ENCODE results near the gene AP4S1.
"Not testable (repeated sequence)": the region's sequence is repeated elsewhere in the genome, so short reads cannot be mapped to it uniquely, and the experiment has no call there.

AP4S1 gene

DNA sequence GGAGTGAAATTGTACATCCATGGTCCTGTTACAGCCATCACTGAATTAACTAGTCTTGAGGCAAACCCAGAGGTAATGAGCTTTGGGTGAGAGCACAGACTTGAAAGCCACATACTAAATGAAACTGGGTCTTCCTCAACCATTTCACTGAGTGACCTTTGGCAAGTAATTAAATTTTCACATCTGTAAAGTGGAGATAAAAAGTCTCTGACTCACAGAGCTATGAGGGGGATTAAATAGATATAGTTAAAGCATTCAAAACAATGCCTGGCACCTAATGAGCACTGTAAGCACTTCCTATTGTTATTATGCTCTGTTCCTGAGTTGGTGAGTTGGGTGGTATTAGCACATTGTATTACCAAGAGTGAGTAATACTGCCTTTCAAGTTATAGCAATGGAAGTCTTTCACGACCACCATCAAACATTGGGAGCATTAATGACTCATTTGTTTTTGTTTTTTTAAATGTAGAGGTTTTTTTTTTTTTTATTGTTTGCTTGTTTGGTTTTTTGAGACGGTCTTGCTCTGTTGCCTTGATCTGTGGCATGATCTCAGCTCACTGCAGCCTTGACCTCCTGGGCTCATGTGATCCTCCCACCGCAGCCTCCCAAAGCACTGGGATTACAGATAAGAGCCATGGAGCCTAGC, 13.2 kb downstream of the AP4S1 start:
- in situ Hi-C loops (cut with MboI; ENCODE audit: low sequenced_read_pairs), result no loop called here

DNA sequence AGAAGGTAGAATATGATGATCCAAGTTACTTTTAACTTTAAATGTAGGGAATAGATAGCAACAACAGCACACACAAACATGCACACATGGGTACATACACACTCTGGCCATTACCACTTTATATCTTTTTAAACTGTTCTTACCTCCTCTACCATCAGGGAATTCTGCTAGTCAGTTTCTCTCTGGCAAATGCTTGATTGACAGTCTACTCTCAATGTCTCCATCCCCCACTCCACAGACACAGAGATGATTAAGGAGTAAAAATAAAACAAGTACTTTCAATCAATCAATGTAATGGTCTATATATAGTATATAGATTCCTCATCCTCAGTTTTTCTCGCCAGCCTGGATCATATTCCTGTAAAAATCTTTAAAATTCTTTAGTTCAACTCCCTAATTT, 16.9 kb downstream of the AP4S1 start:
- in situ Hi-C loops (cut with MboI; ENCODE audit: low sequenced_read_pairs), result no loop called here

DNA sequence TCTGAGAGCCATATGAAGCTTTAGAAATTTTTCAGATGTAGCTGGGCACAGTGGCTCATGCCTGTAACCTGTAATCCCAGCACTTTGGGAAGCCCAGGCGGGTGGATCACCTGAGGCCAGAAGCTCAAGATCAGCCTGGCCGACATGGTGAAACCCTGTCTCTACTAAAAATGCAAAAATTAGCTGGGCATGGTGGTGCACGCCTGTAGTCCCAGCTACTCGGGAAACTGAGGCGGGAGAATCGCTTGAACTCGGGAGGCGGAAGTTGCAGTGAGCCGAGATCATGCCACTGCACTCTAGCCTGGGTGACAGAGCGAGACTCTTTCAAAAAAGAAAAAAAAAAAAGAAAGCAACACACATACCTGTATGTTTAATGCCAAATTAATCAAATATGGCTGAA, 17.4 kb downstream of the AP4S1 start:
- in situ Hi-C loops (cut with MboI; ENCODE audit: low sequenced_read_pairs), result not testable (repeated sequence)

DNA sequence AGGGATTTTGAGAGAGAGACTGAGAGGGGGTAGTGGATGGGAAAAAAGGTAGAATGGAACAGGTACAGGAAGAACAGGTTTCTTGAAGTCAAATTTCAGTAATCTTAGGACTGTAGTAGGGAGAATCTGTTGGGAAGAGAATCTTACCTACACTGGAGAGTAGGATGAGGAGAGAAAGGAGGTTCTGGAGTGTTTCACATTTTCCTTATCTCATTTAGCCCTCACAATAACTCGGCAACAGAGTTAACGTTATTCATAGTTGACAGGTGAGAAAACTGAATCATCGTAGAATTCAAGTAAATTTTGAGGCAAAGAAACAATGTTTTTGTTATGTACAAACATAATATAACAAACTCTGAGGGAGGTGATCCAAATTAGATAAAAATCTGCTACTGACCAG, 17.9 kb downstream of the AP4S1 start:
- in situ Hi-C loops (cut with MboI; ENCODE audit: low sequenced_read_pairs), result no loop called here

DNA sequence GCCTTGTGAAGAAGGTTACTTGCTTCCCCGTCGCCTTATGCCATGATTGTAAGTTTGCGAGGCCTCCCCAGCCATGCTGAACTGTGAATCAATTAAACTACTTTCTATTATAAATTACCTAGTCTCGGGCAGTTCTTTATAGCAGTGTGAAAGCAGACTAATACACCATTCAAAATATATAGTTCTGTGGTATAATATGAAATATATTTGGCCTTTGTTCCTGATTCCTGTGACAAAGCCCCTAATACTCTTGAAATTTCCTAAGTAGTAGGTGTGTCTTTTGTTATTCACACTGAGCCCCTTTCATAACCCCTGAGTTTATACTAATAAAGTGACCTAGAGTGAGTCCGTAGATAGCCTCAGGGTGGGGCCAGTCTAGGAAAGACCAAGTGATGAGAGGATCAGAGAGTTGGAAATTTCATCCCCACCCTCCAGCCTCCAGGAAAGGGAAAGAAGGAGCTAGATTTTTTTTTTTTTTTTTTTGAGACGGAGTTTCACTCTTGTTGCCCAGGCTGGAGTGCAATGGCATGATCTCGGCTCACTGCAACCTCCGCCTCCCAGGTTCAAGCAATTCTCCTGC, 20.1 kb downstream of the AP4S1 start:
- in situ Hi-C loops (cut with MboI; ENCODE audit: low sequenced_read_pairs), result no loop called here

- in situ Hi-C loops (cut with MboI; ENCODE audit: low sequenced_read_pairs), result no loop called here
These were observed 22.1 kb downstream of the AP4S1 start for GRCh38 chr14:31047503-31047902.

DNA sequence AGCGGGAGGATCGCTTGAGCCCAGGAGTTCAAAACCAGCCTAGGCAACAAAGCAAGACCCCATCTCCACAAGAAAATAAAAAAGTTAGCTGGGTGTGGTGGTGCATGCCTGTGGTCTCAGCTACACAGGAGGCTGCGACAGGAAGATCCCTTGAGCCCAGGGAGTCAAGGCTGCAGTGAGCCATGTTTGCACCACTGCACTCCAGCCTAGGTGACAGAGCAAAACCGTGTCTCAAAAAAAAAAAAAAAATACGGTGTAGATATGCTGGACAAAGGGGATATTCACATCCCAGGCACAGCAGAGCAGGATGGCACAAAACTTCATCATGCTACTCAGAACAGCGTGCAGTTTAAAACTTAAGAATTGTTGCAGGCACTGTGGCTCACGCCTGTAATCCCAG, 25.6 kb downstream of the AP4S1 start:
- in situ Hi-C loops (cut with MboI; ENCODE audit: low sequenced_read_pairs), result no loop called here

- in situ Hi-C loops (cut with MboI; ENCODE audit: low sequenced_read_pairs), result no loop called here
These were observed 26.1 kb downstream of the AP4S1 start for GRCh38 chr14:31051511-31051910.

DNA sequence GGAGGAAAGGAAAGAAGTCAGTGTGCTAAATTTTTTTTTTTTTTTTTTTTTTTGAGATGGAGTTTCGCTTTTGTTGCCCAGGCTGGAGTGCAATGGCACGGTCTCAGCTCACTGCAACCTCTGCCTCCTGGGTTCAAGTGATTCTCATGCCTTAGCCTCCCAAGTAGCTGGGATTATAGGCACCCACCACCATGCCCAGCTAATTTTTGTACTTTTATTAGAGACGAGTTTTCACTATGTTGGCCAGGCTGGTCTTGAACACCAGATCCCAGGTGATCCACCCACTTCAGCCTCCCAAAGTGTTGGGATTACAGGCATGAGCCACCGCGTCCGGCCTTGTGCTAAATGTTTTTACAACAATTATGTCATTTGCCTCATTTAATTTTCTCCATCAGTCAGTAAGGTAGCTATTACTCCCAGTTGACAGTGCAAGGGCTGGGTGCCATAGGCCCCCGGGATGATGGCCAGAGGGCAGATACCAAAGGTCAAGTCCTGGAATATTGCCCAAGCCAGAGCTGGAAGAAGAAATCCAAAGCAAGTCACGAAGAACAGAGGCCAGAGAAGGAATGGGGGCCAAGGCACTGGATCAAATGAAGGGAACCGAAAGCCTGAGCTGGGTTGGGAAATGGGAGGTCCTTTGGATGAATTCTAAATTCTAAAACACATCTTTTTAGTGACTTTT, 27.6 kb downstream of the AP4S1 start:
- in situ Hi-C loops (cut with MboI; ENCODE audit: low sequenced_read_pairs), result not testable (repeated sequence)

- in situ Hi-C loops (cut with MboI; ENCODE audit: low sequenced_read_pairs), result no loop called here
These were observed 31.6 kb downstream of the AP4S1 start for GRCh38 chr14:31057035-31057434.

- in situ Hi-C loops (cut with MboI; ENCODE audit: low sequenced_read_pairs), result no loop called here
These were observed 32.4 kb downstream of the AP4S1 start for GRCh38 chr14:31057701-31058364.

DNA sequence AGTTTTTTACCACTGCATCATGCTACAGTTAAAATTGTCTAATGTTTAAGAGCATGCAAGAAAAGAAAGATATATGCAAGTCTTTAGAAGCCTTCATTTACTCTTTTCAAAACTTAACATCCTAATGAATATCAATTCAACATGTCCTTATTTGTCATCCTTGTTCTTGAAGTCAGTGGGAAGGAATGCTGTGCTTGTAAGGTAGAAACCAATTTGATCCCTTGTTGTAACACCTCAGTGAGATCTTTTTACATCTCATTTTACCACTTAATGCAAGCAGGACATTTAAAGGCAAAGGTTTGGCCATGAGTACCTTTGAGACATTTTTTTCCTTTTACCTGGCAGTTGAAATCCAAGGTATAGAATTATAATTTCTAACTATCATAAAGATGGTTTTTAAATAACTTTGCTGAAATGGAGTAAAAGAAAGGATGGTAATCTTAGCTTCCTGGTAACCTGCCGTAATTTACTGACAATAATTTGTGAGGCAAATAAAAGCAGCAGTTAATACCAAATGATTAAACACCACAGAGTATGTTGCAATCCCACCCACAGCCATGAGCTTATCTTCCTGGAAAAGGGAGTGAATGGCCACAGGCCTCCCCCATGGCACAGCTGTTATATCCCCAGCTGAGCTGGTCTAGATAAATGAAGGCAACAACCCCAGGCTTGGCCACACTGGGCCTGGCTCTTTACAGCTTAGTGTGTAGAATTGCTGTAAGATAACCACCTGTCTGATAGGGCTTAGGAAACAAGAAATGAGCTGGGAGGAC, 33.9 kb downstream of the AP4S1 start:
- in situ Hi-C loops (cut with MboI; ENCODE audit: low sequenced_read_pairs), result no loop called here

DNA sequence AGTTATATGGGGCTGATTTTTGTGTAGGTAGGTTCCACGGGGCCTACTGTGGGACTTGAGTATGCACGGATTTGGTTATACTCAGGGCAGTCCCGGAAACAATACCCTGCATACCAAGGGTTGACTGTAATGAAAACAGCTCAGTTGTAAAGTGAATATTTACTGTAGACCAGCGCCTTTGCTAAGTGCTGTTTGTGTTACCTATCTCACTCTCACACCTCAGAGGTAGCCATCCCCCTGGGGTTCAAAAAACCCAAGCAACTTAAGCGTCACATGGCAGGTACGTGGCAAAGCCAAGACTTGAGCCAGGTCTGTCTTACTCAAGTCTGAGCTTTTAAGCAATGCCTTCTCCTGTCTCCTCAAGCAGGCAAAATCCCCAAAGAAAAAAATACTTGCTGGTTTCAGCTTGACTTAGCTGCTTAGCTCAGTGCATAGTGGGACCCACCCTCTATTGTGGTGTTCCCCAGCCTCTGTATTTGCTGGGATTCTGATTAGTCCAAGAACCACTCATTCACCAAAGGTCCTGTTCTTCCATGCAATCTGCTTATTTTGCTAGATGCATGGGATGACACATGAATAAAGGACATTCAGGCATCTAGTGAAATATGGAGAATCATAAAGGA, 34.9 kb downstream of the AP4S1 start:
- in situ Hi-C loops (cut with MboI; ENCODE audit: low sequenced_read_pairs), result no loop called here

DNA sequence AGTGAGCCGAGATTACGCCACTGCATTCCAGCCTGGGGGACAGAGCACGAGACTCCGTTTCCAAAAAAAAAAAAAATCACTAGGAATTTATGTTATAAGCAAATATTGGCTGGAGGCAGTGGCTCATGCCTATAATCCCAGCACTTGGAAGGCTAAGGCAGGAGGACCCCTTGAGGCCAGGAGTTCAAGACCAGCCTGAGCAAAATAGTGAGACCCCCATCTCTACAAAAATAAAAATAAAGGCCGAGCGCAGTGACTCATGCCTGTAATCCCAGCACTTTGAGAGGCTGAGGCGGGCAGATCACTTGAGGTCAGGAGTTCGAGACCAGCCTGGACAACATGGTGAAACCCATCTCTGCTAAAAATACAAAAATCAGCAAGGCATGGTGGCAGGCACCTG, 37.5 kb downstream of the AP4S1 start:
- in situ Hi-C loops (cut with MboI; ENCODE audit: low sequenced_read_pairs), result not testable (repeated sequence)

DNA sequence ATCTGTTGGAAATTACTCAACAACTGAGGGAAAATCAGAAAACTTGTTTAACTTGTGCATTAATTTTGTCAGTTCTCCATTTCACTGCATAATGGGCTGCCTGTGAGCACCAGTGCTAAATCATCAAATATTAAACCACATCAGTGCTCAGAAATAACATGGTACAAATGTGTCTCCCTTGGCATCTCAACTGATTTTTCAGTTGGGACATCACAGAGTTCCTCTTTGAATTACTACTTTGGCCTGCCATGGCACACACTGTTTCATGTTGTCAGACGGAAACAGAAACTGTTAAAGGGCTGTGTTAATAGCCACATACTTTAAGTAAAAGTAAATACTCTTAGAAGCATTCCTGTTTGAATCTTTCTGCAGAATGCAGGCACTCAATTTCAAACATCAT, 42.8 kb downstream of the AP4S1 start:
- in situ Hi-C loops (cut with MboI; ENCODE audit: low sequenced_read_pairs), result no loop called here

- in situ Hi-C loops (cut with MboI; ENCODE audit: low sequenced_read_pairs), result no loop called here
These were observed 43.9 kb downstream of the AP4S1 start for GRCh38 chr14:31069343-31069742.

DNA sequence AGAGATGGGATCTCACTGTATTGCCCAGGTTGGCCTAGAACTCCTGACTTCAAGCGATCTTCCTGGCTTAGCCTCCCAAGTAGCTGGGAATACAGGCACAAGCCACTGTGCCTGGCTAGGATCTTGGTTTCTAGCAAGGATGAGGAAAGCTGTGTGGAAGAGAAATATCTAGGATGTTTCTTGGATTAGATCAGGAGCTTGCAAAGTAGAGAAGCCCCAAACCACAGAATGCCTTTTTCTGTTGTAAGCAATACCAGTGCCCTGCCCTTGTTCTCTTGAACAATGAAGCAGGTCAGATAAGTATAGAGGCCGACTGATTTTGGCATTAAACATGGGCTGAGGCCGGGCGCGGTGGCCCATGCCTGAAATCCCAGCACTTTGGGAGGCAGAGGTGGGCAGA, 45.0 kb downstream of the AP4S1 start:
- in situ Hi-C loops (cut with MboI; ENCODE audit: low sequenced_read_pairs), result no loop called here

- in situ Hi-C loops (cut with MboI; ENCODE audit: low sequenced_read_pairs), result no loop called here
These were observed 45.7 kb downstream of the AP4S1 start for GRCh38 chr14:31071151-31071550.

DNA sequence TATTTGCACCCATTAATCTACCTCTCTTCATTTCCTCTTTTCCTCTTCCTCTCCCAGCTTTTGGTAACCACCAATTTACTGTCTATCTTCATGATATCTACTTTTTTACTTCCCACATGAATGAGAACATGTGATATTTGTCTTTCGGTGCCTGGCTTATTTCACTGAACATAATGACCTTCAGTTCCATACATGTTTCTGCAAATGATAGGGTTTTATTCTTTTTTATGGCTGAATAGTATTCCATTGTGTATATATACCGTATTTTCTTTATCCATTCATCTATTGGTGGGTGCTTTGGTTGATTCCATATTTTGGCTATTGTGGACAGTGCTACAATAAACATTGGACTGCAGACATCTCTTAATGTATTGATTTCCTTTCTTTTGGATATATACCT, 49.7 kb downstream of the AP4S1 start:
- in situ Hi-C loops (cut with MboI; ENCODE audit: low sequenced_read_pairs), result no loop called here

DNA sequence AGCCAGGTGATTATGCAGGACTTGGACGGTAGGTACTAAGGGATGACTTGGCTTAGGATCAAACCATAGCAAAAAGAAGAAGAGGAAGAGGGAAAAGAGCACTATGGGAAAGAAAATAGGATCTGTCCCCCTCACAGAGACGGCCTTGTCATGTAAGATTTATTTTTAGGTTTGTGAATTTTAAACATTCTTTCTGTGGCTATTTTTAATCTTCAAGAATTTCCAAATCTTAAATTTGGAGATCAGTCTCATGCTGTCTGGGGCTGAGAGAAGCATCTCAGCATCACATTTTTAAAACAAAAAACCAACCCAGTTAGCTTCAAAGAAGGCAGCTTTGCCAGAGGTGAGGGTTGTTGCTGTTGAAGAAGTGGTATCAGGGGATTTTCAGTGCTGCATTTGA, 53.3 kb downstream of the AP4S1 start:
- in situ Hi-C loops (cut with MboI; ENCODE audit: low sequenced_read_pairs), result no loop called here

GRCh38 chr14:31080056-31080455, 54.6 kb downstream of the AP4S1 start:
- in situ Hi-C loops (cut with MboI; ENCODE audit: low sequenced_read_pairs), result no loop called here

Data from hTERT RPE-1 (cell line).